NT2/D1 (cell line): ENCODE measurements around the gene SLC47A2.

Source experiments
- DNase-seq: peaks from one replicate; pipeline ENCODE4 v3.0.0-alpha.2; 2011; ENCODE audit warnings: low read depth, low spot score
- H3K27me3 ChIP-seq: 2 replicates; pipeline ENCODE4 v1.6.0; 2011; ENCODE audit warnings: mild to moderate bottlenecking; ENCODE audit not compliant: insufficient read length, insufficient read depth
- H3K36me3 ChIP-seq: 2 replicates; pipeline ENCODE4 v1.6.1; 2011; ENCODE audit warnings: mild to moderate bottlenecking, low read length, mixed read lengths; ENCODE audit not compliant: insufficient read depth, insufficient read length
- H3K4me1 ChIP-seq: 2 replicates; pipeline ENCODE4 v1.5.1; 2011; ENCODE audit not compliant: insufficient read depth, insufficient read length
- H3K4me3 ChIP-seq: 2 replicates; pipeline ENCODE4 v1.5.1; 2011; ENCODE audit warnings: low read depth; ENCODE audit not compliant: insufficient read length
- H3K9ac ChIP-seq: 2 replicates; pipeline ENCODE4 v1.6.0; 2011; ENCODE audit warnings: low read depth; ENCODE audit not compliant: insufficient read length
- H3K9me3 ChIP-seq: 2 replicates; pipeline ENCODE4 v1.5.1; 2011; ENCODE audit warnings: mild to moderate bottlenecking, low read length; ENCODE audit not compliant: insufficient read depth
- SUZ12 ChIP-seq: IDR thresholded peaks from 2 replicates; pipeline ENCODE4 v1.6.1; 2011; ENCODE audit not compliant: insufficient read length, insufficient read depth; ENCODE audit errors: extremely low read depth
- YY1 ChIP-seq: IDR thresholded peaks from 2 replicates; pipeline ENCODE4 v1.6.1; 2011; ENCODE audit not compliant: insufficient read length, insufficient read depth
- ZNF274 ChIP-seq: IDR thresholded peaks from 2 replicates; pipeline ENCODE4 v1.6.1; 2011; ENCODE audit warnings: mild to moderate bottlenecking, low read depth, low read length

The SLC47A2 gene

GRCh38 chr17:19630661-19631060 is 85.7 kb downstream of the SLC47A2 start:
- no peak for TF ChIP-seq YY1
- no peak for TF ChIP-seq ZNF274
- Histone ChIP-seq H3K36me3 (no peaks in the 10 kb centered on the region), H3K4me3 (no peak overlapping the region)

GRCh38 chr17:19630035-19630434 is 86.3 kb downstream of the SLC47A2 start:
- TF ChIP-seq SUZ12, result no peak
- TF ChIP-seq ZNF274, result no peak
- no peak for TF ChIP-seq YY1
- no peaks in the 10 kb centered on the region for H3K27me3 ChIP-seq
- no peaks in the 10 kb centered on the region for H3K4me1 ChIP-seq
- H3K9me3 ChIP-seq, result 0 out of 2 replicates have a peak, but pooled peaks cover 7% of the 10 kb centered on the region
- no peak overlapping the region for H3K4me3 ChIP-seq
- no peaks in the 10 kb centered on the region for H3K36me3 ChIP-seq
- H3K9ac ChIP-seq, result no peak overlapping the region
- no peak for DNase-seq

More at GRCh38 chr17:19630661-19631060, 85.7 kb downstream of the SLC47A2 start:
- 0 out of 2 replicates have a peak, but pooled peaks cover 7% of the 10 kb centered on the region for H3K9me3 ChIP-seq
- no peak overlapping the region for H3K9ac ChIP-seq
- DNase-seq, result no peak
- H3K4me1 ChIP-seq, result no peaks in the 10 kb centered on the region
- H3K27me3 ChIP-seq, result no peaks in the 10 kb centered on the region

- no peak for TF ChIP-seq SUZ12
- TF ChIP-seq YY1, result no peak
- TF ChIP-seq ZNF274, result no peak
- Histone ChIP-seq H3K27me3 (no peaks in the 10 kb centered on the region), H3K9ac (no peak overlapping the region), H3K36me3 (no peaks in the 10 kb centered on the region), H3K4me1 (no peaks in the 10 kb centered on the region), H3K9me3 (0 out of 2 replicates have a peak, but pooled peaks cover 7% of the 10 kb centered on the region), H3K4me3 (no peak overlapping the region)
- no peak for DNase-seq
Observed at GRCh38 chr17:19629449-19629848, 86.9 kb downstream of the SLC47A2 start.
